DMS53 treated with DMSO at 0.1 percent for 48 hours (cell line): Measurements from ENCODE around the gene MMP25.

ENCODE experiments used
- DNase-seq: peaks from one replicate; lab custom pipeline; 2025; ENCODE audit not compliant: unreplicated experiment; lab: John Stamatoyannopoulos, UW

Gene MMP25

GRCh38 chr16:3089717-3090592, 43.6 kb downstream of the MMP25 start:
- DNase-seq: peak; percentile 72

GRCh38 chr16:3091551-3091950, 45.2 kb downstream of the MMP25 start:
- DNase-seq: no peak

- no peak for DNase-seq
Measured at GRCh38 chr16:3092501-3092941, 46.2 kb downstream of the MMP25 start.

GRCh38 chr16:3094289-3095027, 48.1 kb downstream of the MMP25 start:
- peak; percentile 13 for DNase-seq

GRCh38 chr16:3095869-3096268, 49.5 kb downstream of the MMP25 start:
- DNase-seq: no peak

GRCh38 chr16:3096362-3096761, 50.0 kb downstream of the MMP25 start:
- DNase-seq: no peak

GRCh38 chr16:3097266-3097665, 50.9 kb downstream of the MMP25 start:
- no peak for DNase-seq

- DNase-seq: no peak
Measured at GRCh38 chr16:3098459-3099394, 52.4 kb downstream of the MMP25 start, which contains the start of gene ZSCAN10. TSS of gene ZSCAN10 (minus strand) at chr16:3099294. CDS start at chr16:3092937, 6,357 bp downstream.

GRCh38 chr16:3099395-3099731, 53.0 kb downstream of the MMP25 start:
- DNase-seq: no peak

- peak; percentile 71 for DNase-seq
Measured at GRCh38 chr16:3099732-3100499, 53.6 kb downstream of the MMP25 start.

GRCh38 chr16:3101018-3101840, 54.9 kb downstream of the MMP25 start:
- DNase-seq: peak; percentile 19

- no peak for DNase-seq
Measured at GRCh38 chr16:3101841-3102470, 55.6 kb downstream of the MMP25 start.

- peak; percentile 68 for DNase-seq
Measured at GRCh38 chr16:3106205-3106928, 60.0 kb downstream of the MMP25 start.
